Hypothalamus (tissue), 51 donors: Measurements from ENCODE around the gene FBXL14.
A peak's percentile ranks its signal among the peaks of the same experiment; 100 is the strongest.

ENCODE experiments used
- DNase-seq, 51 donors: peaks; one replicate each; lab custom pipeline; 2025; lab: John Stamatoyannopoulos, UW

Gene FBXL14

GRCh38 chr12:1544996-1545700 lies 49.2 kb downstream of the FBXL14 start:
- DNase-seq: no peak

- no peak for DNase-seq
Observed at GRCh38 chr12:1542599-1542998, 51.8 kb downstream of the FBXL14 start.

- no peak for DNase-seq
Observed at GRCh38 chr12:1540690-1541089, 53.7 kb downstream of the FBXL14 start.

- no peak for DNase-seq
Observed at GRCh38 chr12:1539135-1539534, 55.2 kb downstream of the FBXL14 start.

GRCh38 chr12:1536817-1537216 lies 57.6 kb downstream of the FBXL14 start:
- no peak for DNase-seq

- no peak for DNase-seq
Observed at GRCh38 chr12:1534748-1535147, 59.6 kb downstream of the FBXL14 start.

- no peak for DNase-seq
Observed at GRCh38 chr12:1533602-1534304, 60.6 kb downstream of the FBXL14 start.

GRCh38 chr12:1533205-1533601 lies 61.2 kb downstream of the FBXL14 start:
- DNase-seq: no peak

GRCh38 chr12:1532375-1533165 lies 61.8 kb downstream of the FBXL14 start:
- DNase-seq: no peak

- no peak for DNase-seq
Observed at GRCh38 chr12:1531654-1532374, 62.6 kb downstream of the FBXL14 start.

GRCh38 chr12:1531153-1531653 lies 63.2 kb downstream of the FBXL14 start:
- DNase-seq: no peak

- DNase-seq: no peak
Observed at GRCh38 chr12:1530592-1531152, 63.7 kb downstream of the FBXL14 start.

- DNase-seq: peak in 2 of 51 donors; percentile 4 to 35
Observed at GRCh38 chr12:1529862-1530591, 64.4 kb downstream of the FBXL14 start.

- DNase-seq: no peak
Observed at GRCh38 chr12:1529228-1529861, 65.0 kb downstream of the FBXL14 start.

GRCh38 chr12:1528791-1529190 lies 65.6 kb downstream of the FBXL14 start:
- DNase-seq: no peak

GRCh38 chr12:1527789-1528188 lies 66.6 kb downstream of the FBXL14 start:
- no peak for DNase-seq

- no peak for DNase-seq
Observed at GRCh38 chr12:1525858-1526257, 68.5 kb downstream of the FBXL14 start.

- DNase-seq: no peak
Observed at GRCh38 chr12:1523558-1524050, 70.8 kb downstream of the FBXL14 start.

- no peak for DNase-seq
Observed at GRCh38 chr12:1523046-1523445, 71.3 kb downstream of the FBXL14 start.
